HCT116 (cell line): ENCODE measurements around the gene PDSS2. TPM values are rescaled to one million over a fixed set of nuclear protein-coding genes. Genes with fewer than 3 reads are reported as not detected.

Experiments
- ATAC-seq: fragments of 200-7000 bp; cut with Tn5 transposase; 2 replicates; pipeline ENCODE4 v1.9.1; 2020; ENCODE audit warnings: mild to moderate bottlenecking, moderate library complexity
- BruUV-seq: library from RNA; stranded (reverse); fragments of 400-500 nt; replicated peaks from 2 replicates; lab custom pipeline; 2021; lab: Mats Ljungman, UMichigan
- CTCF ChIA-PET: fragments of 300-600 bp; sonication (Branson Sonifier 250); formaldehyde crosslinking; loops from one replicate; lab custom pipeline; 2021; ENCODE audit warnings: antibody characterized with exemption; lab: Charles Lee
- POLR2A ChIA-PET: fragments of 300-600, 350-600 bp; sonication (Branson Sonifier 250); formaldehyde crosslinking; loops from one replicate; lab custom pipeline; 2021; ENCODE audit warnings: antibody characterized with exemption; lab: Charles Lee
- RAD21 ChIA-PET, 2 experiments: fragments of 300-600 bp; sonication (Branson Sonifier 250); formaldehyde crosslinking; loops; one replicate each; lab custom pipeline; 2023; ENCODE audit warnings: low total read pairs in 2 of 2; ENCODE audit not compliant: uncharacterized antibody in 2 of 2, unreplicated experiment in 2 of 2, low non-redundant PET in 1 of 2; lab: Charles Lee
- DNase-seq: peaks from one replicate; pipeline ENCODE4 v3.0.0-alpha.2; 2010; ENCODE audit warnings: low read depth, low spot score
- H2AFZ ChIP-seq: fragments of 200-600 bp; shearing (Covaris generic), sonication (generic); 2 replicates; pipeline ENCODE4 v1.6.1; 2017; ENCODE audit warnings: low read depth, mixed run types, mixed read lengths, antibody characterized with exemption, low read length; ENCODE audit not compliant: poor library complexity, severe bottlenecking
- H3K27ac ChIP-seq: 2 replicates; pipeline ENCODE4 v1.5.1; 2012; ENCODE audit warnings: low read depth, low read length
- H3K27me3 ChIP-seq: fragments of 200-600 bp; sonication (generic); 2 replicates; pipeline ENCODE4 v1.6.1; 2016; ENCODE audit warnings: mixed run types, low read length, mixed read lengths; ENCODE audit not compliant: insufficient read depth
- H3K36me3 ChIP-seq, 2 experiments: fragments of 200-500 bp in 1 of 2; fragments of 200-600 bp in 1 of 2; sonication (Bioruptor generic) in 1 of 2; sonication (generic) in 1 of 2; 2 replicates each; pipeline versions ENCODE4 v1.5.1 to v1.6.1; 2014 to 2016; ENCODE audit warnings: low read length in 2 of 2, inconsistent platforms in 1 of 2, mixed read lengths in 1 of 2, mixed run types in 1 of 2; ENCODE audit not compliant: insufficient read depth in 2 of 2, control insufficient read depth in 1 of 2
- H3K4me1 ChIP-seq, 2 experiments: fragments of 200-600 bp in 1 of 2; sonication (generic) in 1 of 2; 2 replicates each; pipeline versions ENCODE4 v1.5.1 to v1.6.1; 2012 to 2017; ENCODE audit warnings: low read length in 2 of 2, inconsistent platforms in 1 of 2, mild to moderate bottlenecking in 1 of 2, mixed read lengths in 1 of 2, mixed run types in 1 of 2, moderate library complexity in 1 of 2; ENCODE audit not compliant: insufficient read depth in 2 of 2, control insufficient read depth in 1 of 2
- H3K4me2 ChIP-seq: fragments of 200-600 bp; sonication (generic); 2 replicates; pipeline ENCODE4 v1.6.1; 2017; ENCODE audit warnings: mixed run types, low read length, mixed read lengths
- H3K4me3 ChIP-seq, 2 experiments: fragments of 200-600 bp in 1 of 2; sonication (generic) in 1 of 2; replicated peaks in 1 of 2; 2 replicates each; pipeline ENCODE4 v1.5.1; 2011 to 2016; ENCODE audit warnings: low read length in 2 of 2, control low read depth in 1 of 2, low read depth in 1 of 2, mild to moderate bottlenecking in 1 of 2, mixed read lengths in 1 of 2, mixed run types in 1 of 2
- H3K79me2 ChIP-seq: fragments of 200-600 bp; sonication (generic); 2 replicates; pipeline ENCODE4 v1.6.1; 2017; ENCODE audit warnings: mild to moderate bottlenecking, mixed run types, low read length, moderate library complexity, mixed read lengths; ENCODE audit not compliant: insufficient read depth
- H3K9ac ChIP-seq: fragments of 200-600 bp; sonication (generic); 2 replicates; pipeline ENCODE4 v1.6.1; 2016; ENCODE audit warnings: low read length, mixed read lengths
- H3K9me2 ChIP-seq: fragments of 200-600 bp; sonication (generic), shearing (Covaris generic); 2 replicates; pipeline ENCODE4 v1.6.1; 2017; ENCODE audit warnings: mixed run types, mild to moderate bottlenecking, moderate library complexity; ENCODE audit not compliant: insufficient read depth
- H3K9me3 ChIP-seq, 2 experiments: fragments of 200-500 bp in 1 of 2; fragments of 200-600 bp in 1 of 2; sonication (Bioruptor generic) in 1 of 2; sonication (generic) in 1 of 2; 2 replicates each; pipeline ENCODE4 v1.6.1; 2014 to 2017; ENCODE audit warnings: low read length in 2 of 2, mixed read lengths in 2 of 2, inconsistent platforms in 1 of 2, low read depth in 1 of 2, mild to moderate bottlenecking in 1 of 2, mixed run types in 1 of 2, moderate library complexity in 1 of 2; ENCODE audit not compliant: control insufficient read depth in 1 of 2, insufficient read depth in 1 of 2
- H4K20me1 ChIP-seq: fragments of 200-600 bp; sonication (generic), shearing (Covaris generic); 2 replicates; pipeline ENCODE4 v1.6.1; 2017; ENCODE audit warnings: mixed run types, mild to moderate bottlenecking, moderate library complexity; ENCODE audit not compliant: insufficient read depth
- CBX3 ChIP-seq: IDR thresholded peaks from 2 replicates; pipeline ENCODE4 v1.6.1; 2012; ENCODE audit warnings: low read depth
- MAX ChIP-seq: IDR thresholded peaks from 2 replicates; pipeline ENCODE4 v1.6.1; 2012
- POLR2AphosphoS5 ChIP-seq: IDR thresholded peaks from 2 replicates; pipeline ENCODE4 v1.6.1; 2011; ENCODE audit warnings: mild to moderate bottlenecking, low read depth, low read length, moderate library complexity
- RAD21 ChIP-seq: IDR thresholded peaks from 2 replicates; pipeline ENCODE4 v1.6.1; 2012; ENCODE audit warnings: low read depth, mild to moderate bottlenecking
- REST ChIP-seq: IDR thresholded peaks from 2 replicates; pipeline ENCODE4 v1.6.1; 2012; ENCODE audit warnings: low read depth
- ZNF274 ChIP-seq: fragments of 200-500 bp; sonication (Bioruptor generic); IDR thresholded peaks from 2 replicates; pipeline ENCODE4 v1.6.1; 2014; ENCODE audit warnings: mild to moderate bottlenecking, low read depth, low read length, inconsistent platforms
- intact Hi-C: fragments of 100-400 bp; cut with micrococcal nuclease; formaldehyde crosslinking; loops from 2 replicates; pipeline ENCODE4 v1.10.0; 2022
- total RNA-seq: library from RNA; stranded (reverse); gene quantifications from one replicate; pipeline ENCODE4 v1.2.1, GENCODE V29; 2021; ENCODE audit not compliant: unreplicated experiment

PDSS2 gene
- total RNA-seq, 1 experiment from 2014 or later, result 12.2 TPM

GRCh38 chr6:107421696-107422256, 37.6 kb downstream of the PDSS2 start:
- intact Hi-C loops, result no loop called here
- no peaks in the 10 kb centered on the region for H3K9me2 ChIP-seq
- H3K4me3 ChIP-seq, result no peak overlapping the region
- ChIA-PET CTCF (no interaction called here), RAD21 (no interaction called here), POLR2A (no interaction called here)
- no TSS peak for BruUV-seq
- H4K20me1 ChIP-seq, result no peaks in the 10 kb centered on the region
- H3K9ac ChIP-seq, result no peak overlapping the region
- peaks cover 0 to 7% of the 10 kb centered on the region in 2 experiments; a peak in 1 of 4 replicates for H3K9me3 ChIP-seq
- no peaks in the 10 kb centered on the region for H3K4me1 ChIP-seq
- no peak overlapping the region for H3K4me2 ChIP-seq
- no peak overlapping the region for H3K27ac ChIP-seq
- no peak for TF ChIP-seq RAD21
- no peaks in the 10 kb centered on the region for H3K36me3 ChIP-seq
- no peak overlapping the region for H2AFZ ChIP-seq
- H3K27me3 ChIP-seq, result no peaks in the 10 kb centered on the region
- H3K79me2 ChIP-seq, result peaks cover 15% of the 10 kb centered on the region
- DNase-seq, result no peak
- no peak for ATAC-seq

GRCh38 chr6:107419733-107420132, 39.6 kb downstream of the PDSS2 start:
- DNase-seq (no peak), ATAC-seq (no peak)
- Histone ChIP-seq H3K4me3 (no peak overlapping the region), H3K79me2 (peaks cover 15% of the 10 kb centered on the region), H3K4me2 (no peak overlapping the region), H3K36me3 (no peaks in the 10 kb centered on the region), H3K4me1 (no peaks in the 10 kb centered on the region), H2AFZ (no peak overlapping the region), H4K20me1 (no peaks in the 10 kb centered on the region), H3K9me3 (no peaks in the 10 kb centered on the region), H3K9ac (no peak overlapping the region), H3K27me3 (no peaks in the 10 kb centered on the region), H3K27ac (no peak overlapping the region), H3K9me2 (no peaks in the 10 kb centered on the region)
- ChIA-PET RAD21 (no interaction called here), POLR2A (no interaction called here), CTCF (no interaction called here)
- intact Hi-C loops, result no loop called here
- no TSS peak for BruUV-seq
- TF ChIP-seq POLR2AphosphoS5, result no peak
- TF ChIP-seq ZNF274, result no peak
- TF ChIP-seq CBX3, result no peak
- TF ChIP-seq REST, result no peak
- no peak for TF ChIP-seq MAX
